Neural cell (in vitro differentiated cells): ENCODE results near the gene TADA3. TPM values are rescaled to one million over a fixed set of nuclear protein-coding genes. Genes with fewer than 3 reads are reported as not detected.

Source experiments
- H2AFZ ChIP-seq: fragments of 200-600, 300-800 bp; sonication (generic), shearing (Covaris generic); 2 replicates; pipeline ENCODE4 v1.6.0; 2014; ENCODE audit warnings: low read depth, mild to moderate bottlenecking, antibody characterized with exemption, low read length, moderate library complexity
- H3F3A ChIP-seq: fragments of 200-600 bp; shearing (Covaris generic); 2 replicates; pipeline ENCODE4 v1.6.1; 2016; ENCODE audit warnings: mild to moderate bottlenecking, moderate library complexity, mixed read lengths, antibody characterized with exemption, low read length; ENCODE audit not compliant: insufficient read depth, poor library complexity, severe bottlenecking
- H3K27ac ChIP-seq: fragments of 200-600, 300-800 bp; sonication (generic), shearing (Covaris generic); 2 replicates; pipeline ENCODE4 v1.5.1; 2014; ENCODE audit warnings: mild to moderate bottlenecking, low read length, moderate library complexity
- H3K27me3 ChIP-seq: fragments of 300-800, 200-600 bp; sonication (generic), shearing (Covaris generic); 2 replicates; pipeline ENCODE4 v1.6.0; 2014; ENCODE audit warnings: mild to moderate bottlenecking, low read depth, low read length, moderate library complexity; ENCODE audit not compliant: insufficient read depth
- H3K36me3 ChIP-seq: fragments of 300-800, 200-600 bp; sonication (generic), shearing (Covaris generic); 2 replicates; pipeline ENCODE4 v1.5.1; 2014; ENCODE audit warnings: mild to moderate bottlenecking, antibody characterized with exemption, low read length, moderate library complexity; ENCODE audit not compliant: insufficient read depth
- H3K4me2 ChIP-seq: fragments of 300-800, 200-600 bp; sonication (generic), shearing (Covaris generic); 2 replicates; pipeline ENCODE4 v1.6.0; 2014; ENCODE audit warnings: mild to moderate bottlenecking, low read length
- H3K4me3 ChIP-seq: fragments of 300-800, 200-600 bp; sonication (generic), shearing (Covaris generic); 2 replicates; pipeline ENCODE4 v1.5.1; 2014; ENCODE audit warnings: mild to moderate bottlenecking, low read length, moderate library complexity
- H3K79me2 ChIP-seq: fragments of 200-600 bp; shearing (Covaris generic); replicated peaks from 2 replicates; pipeline ENCODE4 v1.6.0; 2014; ENCODE audit warnings: mild to moderate bottlenecking, low read length, moderate library complexity; ENCODE audit not compliant: insufficient read depth
- H3K9ac ChIP-seq: fragments of 300-800, 200-600 bp; sonication (generic), shearing (Covaris generic); 2 replicates; pipeline ENCODE4 v1.6.1; 2016; ENCODE audit warnings: mild to moderate bottlenecking, low read length, mixed read lengths
- H3K9me2 ChIP-seq: fragments of 200-600 bp; shearing (Covaris generic); 2 replicates; pipeline ENCODE4 v1.6.1; 2016; ENCODE audit warnings: mild to moderate bottlenecking, low read length, mixed read lengths; ENCODE audit not compliant: insufficient read depth
- H3K9me3 ChIP-seq: fragments of 200-600, 300-800 bp; sonication (generic), shearing (Covaris generic); 2 replicates; pipeline ENCODE4 v1.6.1; 2016; ENCODE audit warnings: mild to moderate bottlenecking, mixed run types, low read length, moderate library complexity, mixed read lengths
- H4K20me1 ChIP-seq: fragments of 200-600 bp; shearing (Covaris generic); 2 replicates; pipeline ENCODE4 v1.6.1; 2016; ENCODE audit warnings: mild to moderate bottlenecking, mixed run types; ENCODE audit not compliant: insufficient read depth
- CTCF ChIP-seq: fragments of 450-650 bp; IDR thresholded peaks from 2 replicates; pipeline ENCODE4 v1.5.1; 2014; ENCODE audit warnings: antibody characterized with exemption, mild to moderate bottlenecking, moderate library complexity; ENCODE audit not compliant: poor library complexity, severe bottlenecking
- EP300 ChIP-seq: fragments of 450-650 bp; conservative IDR thresholded peaks from 2 replicates; pipeline ENCODE4 v1.6.1; 2014; ENCODE audit warnings: antibody characterized with exemption, mild to moderate bottlenecking, moderate library complexity; ENCODE audit not compliant: poor library complexity, severe bottlenecking
- EZH2 ChIP-seq: fragments of 200-600, 300-800 bp; shearing (Covaris generic), sonication (generic); IDR thresholded peaks from 2 replicates; pipeline ENCODE4 v1.6.1; 2014; ENCODE audit warnings: antibody characterized with exemption, low read length, borderline replicate concordance, mild to moderate bottlenecking; ENCODE audit not compliant: insufficient read depth, poor library complexity, severe bottlenecking
- MXI1 ChIP-seq: fragments of 450-650 bp; conservative IDR thresholded peaks from 2 replicates; pipeline ENCODE4 v1.6.1; 2014; ENCODE audit warnings: antibody characterized with exemption, mild to moderate bottlenecking; ENCODE audit not compliant: poor library complexity, severe bottlenecking
- POLR2AphosphoS5 ChIP-seq: IDR thresholded peaks from 2 replicates; pipeline ENCODE4 v1.6.1; 2012
- RAD21 ChIP-seq: fragments of 450-650 bp; conservative IDR thresholded peaks from 2 replicates; pipeline ENCODE4 v1.6.1; 2014; ENCODE audit warnings: antibody characterized with exemption, mild to moderate bottlenecking, moderate library complexity
- REST ChIP-seq: IDR thresholded peaks from 2 replicates; pipeline ENCODE4 v1.6.1; 2012; ENCODE audit warnings: borderline replicate concordance
- SMC3 ChIP-seq: fragments of 450-650 bp; conservative IDR thresholded peaks from 2 replicates; pipeline ENCODE4 v1.6.1; 2014; ENCODE audit warnings: antibody characterized with exemption, mild to moderate bottlenecking, moderate library complexity; ENCODE audit not compliant: poor library complexity
- TAF1 ChIP-seq: IDR thresholded peaks from 2 replicates; pipeline ENCODE4 v1.6.1; 2012; ENCODE audit warnings: low read depth
- polyA plus RNA-seq: library from polyadenylated mRNA; depleted of rRNA; stranded (reverse); fragments of >200 nt; gene quantifications from 2 replicates; pipeline ENCODE4 v1.2.3, GENCODE V29; 2014

Gene TADA3
- polyA plus RNA-seq, 1 donor from 2014 or later = 55.4 TPM

- H2AFZ ChIP-seq = no peak overlapping the region
- H3K4me2 ChIP-seq = no peak overlapping the region
- TF ChIP-seq TAF1 (no peak), RAD21 (no peak), POLR2AphosphoS5 (no peak), EP300 (no peak), MXI1 (no peak), CTCF (no peak), SMC3 (no peak), REST (no peak), EZH2 (no peak)
- H3K36me3 ChIP-seq = peaks cover 1% of the 10 kb centered on the region
- H3K79me2 ChIP-seq = peaks cover 13% of the 10 kb centered on the region
- H3F3A ChIP-seq = peaks cover 4% of the 10 kb centered on the region
- H4K20me1 ChIP-seq = no peaks in the 10 kb centered on the region
- no peak overlapping the region for H3K9ac ChIP-seq
- H3K4me3 ChIP-seq = no peak overlapping the region
- no peaks in the 10 kb centered on the region for H3K9me3 ChIP-seq
- no peaks in the 10 kb centered on the region for H3K9me2 ChIP-seq
- H3K27me3 ChIP-seq = no peaks in the 10 kb centered on the region
- no peak overlapping the region for H3K27ac ChIP-seq
These were observed 45.9 kb downstream of the TADA3 start for GRCh38 chr3:9746330-9746729.

GRCh38 chr3:9745521-9745920 lies 46.8 kb downstream of the TADA3 start:
- H3K27me3 ChIP-seq = no peaks in the 10 kb centered on the region
- no peak overlapping the region for H3K27ac ChIP-seq
- no peak overlapping the region for H3K9ac ChIP-seq
- H4K20me1 ChIP-seq = no peaks in the 10 kb centered on the region
- TF ChIP-seq TAF1 (no peak), EP300 (no peak), POLR2AphosphoS5 (no peak), MXI1 (no peak), CTCF (no peak), EZH2 (no peak), REST (no peak), RAD21 (no peak), SMC3 (no peak)
- no peaks in the 10 kb centered on the region for H3K9me3 ChIP-seq
- no peak overlapping the region for H2AFZ ChIP-seq
- H3K36me3 ChIP-seq = no peaks in the 10 kb centered on the region
- peaks cover 5% of the 10 kb centered on the region for H3K79me2 ChIP-seq
- H3K9me2 ChIP-seq = no peaks in the 10 kb centered on the region
- H3K4me3 ChIP-seq = no peak overlapping the region
- no peak overlapping the region for H3K4me2 ChIP-seq
- H3F3A ChIP-seq = peaks cover 4% of the 10 kb centered on the region
